ENCODE data around the gene WWP2.

- TF ChIP-seq CTCF (IDR thresholded peaks at IDR 0.05) (no peak), POLR2A (IDR thresholded peaks at IDR 0.05) (no peak)
These were observed 32.4 kb downstream of the WWP2 start for GRCh38 chr16:69794486-69794885.

Measured in esophagus squamous epithelium (tissue), 4 donors.